G401 (cell line): ENCODE data around the gene C9orf78. TPM values are rescaled to one million over a fixed set of nuclear protein-coding genes. Genes with fewer than 3 reads are reported as not detected.

Source experiments
- DNase-seq: peaks from one replicate; pipeline ENCODE4 v3.0.0-alpha.2; 2015; ENCODE audit warnings: low spot score
- in situ Hi-C: cut with HindIII; loops from 2 replicates; pipeline ENCODE4 v1.10.0; 2016; ENCODE audit warnings: low sequenced_read_pairs, mixed read lengths
- total RNA-seq: library from RNA; depleted of rRNA; stranded (reverse); fragments of >200 nt; shearing (Covaris generic); gene quantifications from 2 replicates; pipeline ENCODE4 v1.2.3, GENCODE V29; 2014; rRNA removed

C9orf78 gene
- 23.4 and 49.4 TPM in 2 replicates for total RNA-seq

DNA sequence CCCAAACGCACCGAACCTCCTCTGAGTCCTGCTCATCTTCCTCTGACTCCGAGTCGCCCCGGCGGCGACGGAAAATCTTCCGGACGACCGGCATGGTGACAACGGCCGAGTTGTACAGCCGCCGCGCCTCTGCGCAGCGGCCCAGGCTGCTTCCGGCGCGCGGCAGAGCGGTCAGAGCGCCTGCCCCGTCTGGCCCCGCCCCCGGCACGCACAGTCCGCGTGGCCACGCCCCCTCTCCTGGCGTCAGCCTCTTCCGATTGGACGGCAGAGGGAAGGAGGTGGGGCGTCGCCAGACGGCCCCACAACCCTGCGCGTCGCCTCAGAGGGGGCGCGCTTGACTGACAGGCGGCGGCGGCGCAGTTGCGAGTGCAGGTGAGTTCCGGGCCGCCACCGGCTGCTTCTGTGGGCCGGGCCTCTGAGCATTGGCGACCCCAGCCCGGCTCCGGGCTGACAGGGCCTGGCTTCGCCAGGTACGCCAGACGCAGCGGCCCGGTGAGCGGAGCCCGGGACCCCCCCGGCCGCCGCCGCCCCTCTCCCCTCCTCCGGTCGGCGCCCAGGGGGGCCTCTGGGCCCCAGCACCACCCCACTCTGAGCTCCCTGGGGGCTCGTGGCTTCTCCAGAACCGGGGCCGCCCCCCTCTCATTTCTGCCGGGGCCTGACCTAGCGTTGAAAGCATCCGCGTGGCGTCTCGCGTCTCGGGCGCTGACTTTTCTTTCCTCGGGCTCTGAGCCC is at the start of gene C9orf78, which contains the start of gene USP20:
TSS of gene C9orf78 (minus strand) at position 148 of the 732 bp plus-strand sequence. CDS start at position 94, 54 bp downstream.
TSS of gene USP20 (plus strand) at position 331 of the 732 bp plus-strand sequence. CDS start 17,098 bp downstream, outside the sequence.
- in situ Hi-C loops = no loop called here
- DNase-seq = peak; percentile 97

GRCh38 chr9:129884220-129885017 is 49.3 kb upstream of the C9orf78 start:
- in situ Hi-C loops = no loop called here

GRCh38 chr9:129881547-129882324 is 46.7 kb upstream of the C9orf78 start:
- in situ Hi-C loops = no loop called here

More at GRCh38 chr9:129884220-129885017, 49.3 kb upstream of the C9orf78 start:
- DNase-seq = peak; percentile 91

GRCh38 chr9:129880654-129881546 is 45.8 kb upstream of the C9orf78 start:
- DNase-seq = no peak
- in situ Hi-C loops = no loop called here

More at GRCh38 chr9:129881547-129882324, 46.7 kb upstream of the C9orf78 start:
- DNase-seq = no peak

DNA sequence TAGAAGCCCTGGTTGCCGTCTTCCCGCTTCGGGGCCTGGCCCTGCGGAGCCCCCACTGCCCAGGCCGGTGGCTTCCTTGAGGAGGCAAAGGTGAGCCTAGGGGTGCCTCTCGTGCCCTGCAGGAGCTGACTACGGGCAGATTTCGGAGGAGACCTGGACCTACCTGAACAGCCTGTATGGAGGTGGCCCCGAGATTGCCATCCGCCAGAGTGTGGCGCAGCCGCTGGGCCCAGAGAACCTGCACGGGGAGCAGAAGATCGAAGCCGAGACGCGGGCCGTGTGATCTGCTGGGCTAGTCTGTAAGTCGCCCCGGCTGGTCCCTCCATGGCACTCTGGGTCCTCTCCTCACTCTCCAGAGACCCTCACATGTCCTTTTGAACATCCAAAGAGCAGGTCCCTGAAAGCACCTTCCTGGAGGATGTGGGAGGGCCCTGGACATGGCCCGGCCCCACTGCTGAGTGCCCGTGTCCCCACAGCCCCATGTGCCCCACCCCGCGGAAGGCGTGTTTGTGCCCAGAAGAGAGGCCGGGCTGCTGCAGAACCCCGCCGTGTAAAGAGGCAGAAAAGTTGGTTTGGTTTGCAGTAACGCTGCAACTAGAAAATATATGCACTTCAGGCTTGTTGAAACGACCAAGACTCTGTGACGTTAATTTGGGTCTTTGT is 45.0 kb upstream of the C9orf78 start:
- in situ Hi-C loops = no loop called here
- no peak for DNase-seq

GRCh38 chr9:129879103-129879699 is 44.1 kb upstream of the C9orf78 start:
- DNase-seq = no peak

DNA sequence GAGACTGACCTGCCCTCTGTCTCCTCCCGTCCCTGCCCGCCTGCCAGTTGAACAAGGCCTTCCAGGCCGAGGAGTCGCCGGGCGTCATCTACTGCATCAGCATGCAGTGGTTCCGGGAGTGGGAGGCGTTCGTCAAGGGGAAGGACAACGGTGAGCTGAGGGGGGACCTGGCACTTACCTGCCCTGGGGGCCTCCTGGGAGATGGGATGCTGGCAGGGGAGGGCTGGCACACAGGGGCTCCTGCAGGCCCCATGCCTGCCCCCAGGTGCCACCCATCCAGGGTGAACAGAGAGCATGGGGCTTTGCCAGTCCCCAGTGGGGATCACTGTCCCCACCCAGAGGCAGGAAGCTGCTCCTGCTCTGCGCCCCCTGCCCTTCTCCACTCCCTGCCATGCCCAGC is 43.2 kb upstream of the C9orf78 start:
- no peak for DNase-seq
- in situ Hi-C loops = no loop called here

More at GRCh38 chr9:129879103-129879699, 44.1 kb upstream of the C9orf78 start:
- in situ Hi-C loops = no loop called here

DNA sequence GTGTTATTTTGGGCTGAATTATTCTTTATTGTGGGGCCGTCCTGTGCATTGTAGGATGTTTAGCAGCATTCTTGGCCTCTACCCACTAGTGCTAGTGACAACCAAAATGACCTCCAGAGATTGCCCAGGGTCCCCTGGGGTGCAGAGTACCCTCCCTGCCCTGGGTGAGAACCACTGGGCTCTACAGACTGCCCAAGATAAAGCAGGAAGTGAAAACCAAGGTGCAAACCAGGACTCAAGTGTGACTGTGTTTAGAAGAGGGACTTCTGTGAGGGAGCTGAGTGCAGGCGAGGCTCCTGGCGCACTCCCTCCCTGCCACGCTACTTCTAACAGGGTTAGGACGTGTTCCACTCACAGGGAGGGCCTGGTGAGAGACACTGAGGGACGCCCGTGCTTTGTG is 41.7 kb upstream of the C9orf78 start:
- in situ Hi-C loops = no loop called here
- DNase-seq = no peak

- DNase-seq = peak; percentile 85
- in situ Hi-C loops = no loop called here
Observed at GRCh38 chr9:129875687-129876395, 40.8 kb upstream of the C9orf78 start.

DNA sequence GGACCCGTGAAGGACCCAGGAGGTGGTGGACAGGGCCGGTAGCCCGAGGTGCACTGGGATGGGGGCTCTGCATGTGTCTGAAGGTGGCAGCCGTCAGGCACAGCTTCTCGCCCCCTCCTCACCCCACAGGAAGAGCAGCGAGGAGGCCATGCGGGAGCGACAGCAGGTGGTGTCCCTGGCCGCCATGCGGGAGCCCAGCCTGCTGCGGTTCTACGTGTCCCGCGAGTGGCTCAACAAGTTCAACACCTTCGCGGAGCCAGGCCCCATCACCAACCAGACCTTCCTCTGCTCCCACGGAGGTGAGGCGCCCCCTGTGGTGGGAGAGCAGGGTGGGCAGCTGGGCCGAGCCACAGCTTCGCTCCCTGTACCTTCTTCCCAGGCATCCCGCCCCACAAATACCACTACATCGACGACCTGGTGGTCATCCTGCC is 40.1 kb upstream of the C9orf78 start:
- DNase-seq = no peak
- in situ Hi-C loops = no loop called here

- no peak for DNase-seq
Observed at GRCh38 chr9:129874261-129875101, 39.4 kb upstream of the C9orf78 start.

GRCh38 chr9:129873563-129874190 is 38.6 kb upstream of the C9orf78 start:
- in situ Hi-C loops = no loop called here
- no peak for DNase-seq

More at GRCh38 chr9:129874261-129875101, 39.4 kb upstream of the C9orf78 start:
- in situ Hi-C loops = no loop called here

GRCh38 chr9:129871046-129871445 is 36.0 kb upstream of the C9orf78 start:
- no peak for DNase-seq
- in situ Hi-C loops = no loop called here

DNA sequence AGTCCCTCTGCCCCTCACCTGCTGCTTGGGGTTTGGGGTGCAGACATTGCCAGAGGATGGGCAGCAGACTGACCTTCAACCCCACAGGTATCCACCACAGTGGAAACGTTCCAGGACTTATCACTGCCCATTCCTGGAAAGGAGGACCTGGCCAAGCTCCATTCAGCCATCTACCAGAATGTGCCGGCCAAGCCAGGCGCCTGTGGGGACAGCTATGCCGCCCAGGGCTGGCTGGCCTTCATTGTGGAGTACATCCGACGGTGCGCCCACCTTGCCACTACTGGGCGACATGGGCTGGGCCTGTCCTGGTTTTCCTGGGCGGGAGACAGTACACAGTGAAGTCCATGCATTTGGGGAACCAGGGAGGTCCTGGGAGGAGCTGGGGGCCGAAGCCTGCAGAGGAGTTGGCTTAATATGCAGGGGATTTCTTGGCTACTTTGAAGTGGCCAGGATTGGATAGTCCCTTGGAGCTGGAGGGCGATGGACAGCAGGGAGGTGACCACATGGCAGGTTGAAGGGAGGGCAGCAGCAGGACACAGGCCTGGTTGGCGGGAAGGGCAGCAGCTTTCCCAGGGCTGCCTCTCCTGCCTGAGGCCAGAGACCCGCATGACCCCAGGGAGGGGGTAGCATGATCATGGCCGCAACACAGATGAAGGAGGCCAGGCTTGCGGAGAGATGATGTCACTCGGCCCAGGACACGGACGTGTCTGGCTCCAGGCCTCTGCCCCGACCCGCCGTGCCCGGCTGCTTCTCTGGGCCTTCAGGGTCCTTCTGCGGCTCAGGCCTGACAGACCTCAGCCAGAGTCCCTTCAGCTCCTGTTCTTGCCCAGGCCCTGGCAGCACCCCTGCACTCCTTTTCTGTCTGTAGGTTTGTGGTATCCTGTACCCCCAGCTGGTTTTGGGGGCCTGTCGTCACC is 34.8 kb upstream of the C9orf78 start:
- no peak for DNase-seq
- in situ Hi-C loops = no loop called here
